CD4-positive, alpha-beta T cell treated with Interleukin-6 for 4 hours (primary cell): ENCODE results near the gene ATRX.
"Not testable (repeated sequence)": the region's sequence is repeated elsewhere in the genome, so short reads cannot be mapped to it uniquely, and the experiment has no call there.

ENCODE experiments used
- DNase-seq: peaks from one replicate; pipeline ENCODE4 v3.0.0-alpha.2; 2020; ENCODE audit warnings: mixed read lengths

Gene ATRX

GRCh38 chrX:77785486-77786364, at the start of gene ATRX:
Gene ATRX (minus strand): TSS chrX:77786216. CDS start chrX:77786001, 215 bp downstream.
- peak; percentile 73 for DNase-seq

GRCh38 chrX:77831544-77831943, 45.5 kb upstream of the ATRX start:
- DNase-seq = not testable (repeated sequence)

- not testable (repeated sequence) for DNase-seq
Measured at GRCh38 chrX:77821989-77822388, 36.0 kb upstream of the ATRX start.

GRCh38 chrX:77820091-77820727, 34.2 kb upstream of the ATRX start:
- DNase-seq = no peak

- DNase-seq = no peak
Measured at GRCh38 chrX:77814210-77814609, 28.2 kb upstream of the ATRX start.

- DNase-seq = no peak
Measured at GRCh38 chrX:77802201-77802600, 16.2 kb upstream of the ATRX start.

- no peak for DNase-seq
Measured at GRCh38 chrX:77795124-77795523, 9.1 kb upstream of the ATRX start.

GRCh38 chrX:77793946-77794345, 7.9 kb upstream of the ATRX start:
- no peak for DNase-seq

- DNase-seq = no peak
Measured at GRCh38 chrX:77788050-77788449, 2.0 kb upstream of the ATRX start.

- DNase-seq = no peak
Measured at GRCh38 chrX:77786365-77786680, 307 bp upstream of the ATRX start.

GRCh38 chrX:77779695-77780094, 6.3 kb downstream of the ATRX start:
- no peak for DNase-seq

- no peak for DNase-seq
Measured at GRCh38 chrX:77776659-77777058, 9.4 kb downstream of the ATRX start.

- no peak for DNase-seq
Measured at GRCh38 chrX:77771601-77772000, 14.4 kb downstream of the ATRX start.

- DNase-seq = no peak
Measured at GRCh38 chrX:77768787-77769186, 17.2 kb downstream of the ATRX start.

GRCh38 chrX:77766212-77766611, 19.8 kb downstream of the ATRX start:
- not testable (repeated sequence) for DNase-seq

- no peak for DNase-seq
Measured at GRCh38 chrX:77755561-77755960, 30.5 kb downstream of the ATRX start.

GRCh38 chrX:77753942-77754341, 32.1 kb downstream of the ATRX start:
- DNase-seq = not testable (repeated sequence)

GRCh38 chrX:77749695-77750094, 36.3 kb downstream of the ATRX start:
- no peak for DNase-seq

GRCh38 chrX:77743720-77744119, 42.3 kb downstream of the ATRX start:
- DNase-seq = no peak

GRCh38 chrX:77742788-77743476, 43.1 kb downstream of the ATRX start:
- DNase-seq = no peak

GRCh38 chrX:77740376-77740905, 45.6 kb downstream of the ATRX start:
- no peak for DNase-seq

GRCh38 chrX:77733342-77733741, 52.7 kb downstream of the ATRX start:
- DNase-seq = no peak

- DNase-seq = no peak
Measured at GRCh38 chrX:77731821-77732419, 54.1 kb downstream of the ATRX start.
